A673 (cell line): ENCODE data around the gene ACAD9. TPM values are rescaled to one million over a fixed set of nuclear protein-coding genes. Genes with fewer than 3 reads are reported as not detected.

Source experiments
- BruUV-seq: library from RNA; stranded (reverse); fragments of 400-500 nt; replicated peaks from 2 replicates; lab custom pipeline; 2021; lab: Mats Ljungman, UMichigan
- CTCF ChIA-PET: fragments of 300-600 bp; sonication (Branson Sonifier 250); formaldehyde crosslinking; loops from one replicate; lab custom pipeline; 2022; ENCODE audit warnings: antibody characterized with exemption; lab: Charles Lee
- POLR2A ChIA-PET: fragments of 300-600 bp; sonication (Branson Sonifier 250); formaldehyde crosslinking; loops from one replicate; lab custom pipeline; 2022; ENCODE audit warnings: antibody characterized with exemption; ENCODE audit not compliant: low non-redundant PET; lab: Charles Lee
- DNase-seq: peaks from one replicate; pipeline ENCODE4 v3.0.0-alpha.2; 2015; ENCODE audit warnings: low spot score
- H3K27ac ChIP-seq: fragments of 200-600 bp; sonication (generic); 2 replicates; pipeline ENCODE4 v1.5.1; 2016; ENCODE audit warnings: mixed run types, low read depth, mild to moderate bottlenecking, mixed read lengths, antibody characterized with exemption, low read length; ENCODE audit not compliant: poor library complexity, severe bottlenecking
- H3K27me3 ChIP-seq: fragments of 200-600 bp; sonication (generic); replicated peaks from 2 replicates; pipeline ENCODE4 v1.6.1; 2017; ENCODE audit warnings: mixed run types, low read depth, mild to moderate bottlenecking, mixed read lengths, antibody characterized with exemption, low read length; ENCODE audit not compliant: insufficient read depth, poor library complexity
- H3K36me3 ChIP-seq: fragments of 200-600 bp; sonication (generic); 2 replicates; pipeline ENCODE4 v1.6.1; 2016; ENCODE audit warnings: mixed run types, mild to moderate bottlenecking, mixed read lengths, antibody characterized with exemption, low read length; ENCODE audit not compliant: insufficient read depth, poor library complexity, severe bottlenecking
- H3K4me1 ChIP-seq: fragments of 200-600 bp; sonication (generic); 2 replicates; pipeline ENCODE4 v1.6.1; 2017; ENCODE audit warnings: mixed run types, mild to moderate bottlenecking, mixed read lengths, antibody characterized with exemption, low read length; ENCODE audit not compliant: insufficient read depth, poor library complexity, severe bottlenecking
- H3K4me3 ChIP-seq: fragments of 200-600 bp; sonication (generic); 2 replicates; pipeline ENCODE4 v1.5.1; 2016; ENCODE audit warnings: low read depth, mixed run types, mild to moderate bottlenecking, mixed read lengths, low read length; ENCODE audit not compliant: poor library complexity, severe bottlenecking
- H3K9me3 ChIP-seq: fragments of 200-600 bp; sonication (generic); 2 replicates; pipeline ENCODE4 v1.6.1; 2016; ENCODE audit warnings: mixed run types, low read depth, mild to moderate bottlenecking, mixed read lengths, antibody characterized with exemption, low read length; ENCODE audit not compliant: poor library complexity, severe bottlenecking
- CTCF ChIP-seq: fragments of 300-800, 200-600 bp; sonication (generic); conservative IDR thresholded peaks from 2 replicates; pipeline ENCODE4 v1.5.1; 2017; ENCODE audit warnings: low read depth, mild to moderate bottlenecking, antibody characterized with exemption, low read length, moderate library complexity, mixed read lengths
- EZH2 ChIP-seq: fragments of 200-600 bp; sonication (generic); IDR thresholded peaks from 2 replicates; pipeline ENCODE4 v1.6.1; 2017; ENCODE audit warnings: borderline replicate concordance, low read depth, mild to moderate bottlenecking, mixed read lengths, antibody characterized with exemption, low read length; ENCODE audit not compliant: poor library complexity, severe bottlenecking
- intact Hi-C: fragments of 100-400 bp; cut with micrococcal nuclease; formaldehyde crosslinking; loops from one replicate; pipeline ENCODE4 v1.10.0; 2022; ENCODE audit not compliant: unreplicated experiment
- total RNA-seq: library from RNA; stranded (reverse); gene quantifications from 2 replicates; pipeline ENCODE4 v1.2.3, GENCODE V29; 2021

ACAD9 gene
- total RNA-seq, 1 experiment from 2014 or later: 54.5 TPM

- intact Hi-C loops: no loop called here
- no peaks in the 10 kb centered on the region for H3K9me3 ChIP-seq
- ChIA-PET CTCF (no interaction called here), POLR2A (no interaction called here)
- no peaks in the 10 kb centered on the region for H3K27me3 ChIP-seq
- H3K4me1 ChIP-seq: peaks cover 15% of the 10 kb centered on the region
- H3K36me3 ChIP-seq: no peaks in the 10 kb centered on the region
- no peak overlapping the region for H3K27ac ChIP-seq
- TF ChIP-seq CTCF (no peak), EZH2 (no peak)
- H3K4me3 ChIP-seq: peak overlapping the region; percentile 42
- BruUV-seq: no TSS peak
- no peak for DNase-seq
Measured at GRCh38 chr3:128845119-128845777, 34.2 kb upstream of the ACAD9 start.

- DNase-seq: peak; percentile 83
- ChIA-PET CTCF (no interaction called here), POLR2A (no interaction called here)
- no peaks in the 10 kb centered on the region for H3K36me3 ChIP-seq
- TF ChIP-seq CTCF (peak; percentile 53), EZH2 (no peak)
- H3K4me1 ChIP-seq: peaks cover 15% of the 10 kb centered on the region
- no peaks in the 10 kb centered on the region for H3K9me3 ChIP-seq
- intact Hi-C loops: no loop called here
- H3K27ac ChIP-seq: peak overlapping the region; percentile 48
- no TSS peak for BruUV-seq
- peak overlapping the region; percentile 42 for H3K4me3 ChIP-seq
- H3K27me3 ChIP-seq: no peaks in the 10 kb centered on the region
Measured at GRCh38 chr3:128845778-128846485, 33.5 kb upstream of the ACAD9 start.

- Histone ChIP-seq H3K27ac (no peak overlapping the region), H3K9me3 (no peaks in the 10 kb centered on the region), H3K4me3 (peak overlapping the region; percentile 42), H3K36me3 (no peaks in the 10 kb centered on the region), H3K27me3 (no peaks in the 10 kb centered on the region), H3K4me1 (peaks cover 15% of the 10 kb centered on the region)
- no TSS peak for BruUV-seq
- TF ChIP-seq EZH2 (no peak), CTCF (no peak)
- intact Hi-C loops: no loop called here
- no peak for DNase-seq
- ChIA-PET CTCF (no interaction called here), POLR2A (no interaction called here)
Measured at GRCh38 chr3:128846486-128846891, 32.9 kb upstream of the ACAD9 start.
